Adipose tissue (tissue), 3 donors: ENCODE results near the gene PDE11A. TPM values are rescaled to one million over a fixed set of nuclear protein-coding genes. Genes with fewer than 3 reads are reported as not detected.

ENCODE experiments used
- H3K27ac ChIP-seq: one replicate; pipeline ENCODE4 v1.5.1; 2013; ENCODE audit warnings: low read depth, low read length
- WGBS, 3 donors: extraction: QIAGEN DNeasy Blood & Tissue Kit; methylation state at CpG; one replicate each; pipeline ENCODE4 v1.1.7; 2013; 5-methylcytosine and 5-hydroxymethylcytosine counted together
- polyA plus RNA-seq, 3 donors: library from polyadenylated mRNA; stranded (reverse); fragments of 200-250 nt; gene quantifications; one replicate each; pipeline ENCODE4 v1.2.3, GENCODE V29; 2013
- donor health status: healthy with polysubstance abuse.
- donor health status: Bipolar disorder and iron deficiency.
- donor health status: healthy.

The PDE11A gene
- polyA plus RNA-seq, 3 donors, result 0.11 to 0.72 (median 0.27) TPM

GRCh38 chr2:177728399-177728765, 344.2 kb downstream of the PDE11A start:
- WGBS, 3 donors, result 79 to 81% (median 80%) methylated on average over 4 of the region's 4 CpGs

GRCh38 chr2:177727577-177728398, 344.8 kb downstream of the PDE11A start:
- 76 to 82% (median 81%) methylated on average over 13 of the region's 13 CpGs for WGBS, 3 donors
- H3K27ac ChIP-seq, result no peak overlapping the region

More at GRCh38 chr2:177728399-177728765, 344.2 kb downstream of the PDE11A start:
- H3K27ac ChIP-seq, result no peak overlapping the region

- H3K27ac ChIP-seq, result no peak overlapping the region
- 58 to 75% (median 64%) methylated on average over 5 of the region's 5 CpGs for WGBS, 3 donors
Measured at GRCh38 chr2:177726931-177727348, 345.6 kb downstream of the PDE11A start.

GRCh38 chr2:177724398-177725287, 347.9 kb downstream of the PDE11A start:
- H3K27ac ChIP-seq, result no peak overlapping the region
- WGBS, 3 donors, result 39 to 47% (median 41%) methylated on average over 10 of the region's 10 CpGs

GRCh38 chr2:177723235-177723634, 349.3 kb downstream of the PDE11A start:
- WGBS, 3 donors, result 90 to 97% (median 93%) methylated on average over 3 of the region's 3 CpGs
- H3K27ac ChIP-seq, result no peak overlapping the region

- no peak overlapping the region for H3K27ac ChIP-seq
- WGBS, 3 donors, result 85 to 89% (median 86%) methylated on average over 11 of the region's 11 CpGs
Measured at GRCh38 chr2:177721818-177722567, 350.6 kb downstream of the PDE11A start.

GRCh38 chr2:177721087-177721486, 351.5 kb downstream of the PDE11A start:
- H3K27ac ChIP-seq, result no peak overlapping the region
- WGBS, 3 donors, result 91 to 95% (median 95%) methylated on average over 2 of the region's 2 CpGs

DNA sequence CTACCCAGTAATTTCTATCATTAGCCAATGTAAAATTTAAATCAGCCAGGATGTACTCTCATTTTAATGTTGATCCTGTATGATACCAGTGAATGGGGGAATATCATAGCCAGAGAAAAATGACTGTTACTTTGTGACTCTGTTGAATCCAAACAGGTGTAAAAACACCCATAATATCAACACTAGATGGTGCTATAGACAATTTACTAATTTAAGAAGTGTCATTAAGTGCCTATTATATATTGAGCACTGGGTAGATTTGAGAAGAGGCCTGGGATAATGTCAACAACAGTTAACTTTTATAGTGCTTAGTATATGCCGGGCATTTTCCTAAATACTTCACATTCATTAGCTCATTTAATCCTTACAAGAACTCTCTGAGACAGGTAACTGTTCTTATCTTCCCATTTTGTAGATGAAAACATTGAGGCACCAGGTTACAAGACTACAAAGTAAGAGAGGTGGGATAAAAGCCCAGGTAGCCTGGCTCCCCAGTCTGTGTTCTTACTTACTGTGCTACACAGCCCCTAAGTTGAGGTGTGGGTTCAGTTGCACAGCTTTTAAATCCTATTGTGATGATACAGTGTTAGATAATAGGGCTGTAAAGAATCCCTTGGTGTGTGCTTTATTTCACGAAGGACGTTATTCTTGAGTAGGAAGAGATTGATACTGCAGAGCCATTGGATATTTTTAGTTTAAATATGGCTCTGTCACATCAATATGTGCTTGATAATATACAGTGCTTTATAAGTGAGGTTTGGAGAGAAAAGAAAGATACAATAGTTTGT, 354.6 kb downstream of the PDE11A start:
- 81 to 83% (median 83%) methylated on average over 3 of the region's 3 CpGs for WGBS, 3 donors
- H3K27ac ChIP-seq, result no peak overlapping the region

- 96% methylated on average over 1 of the region's 1 CpG for WGBS, 3 donors
- no peak overlapping the region for H3K27ac ChIP-seq
Measured at GRCh38 chr2:177716484-177716883, 356.1 kb downstream of the PDE11A start.

- no peak overlapping the region for H3K27ac ChIP-seq
- WGBS, 3 donors, result 73 to 75% (median 75%) methylated on average over 2 of the region's 2 CpGs
Measured at GRCh38 chr2:177715771-177716170, 356.8 kb downstream of the PDE11A start.

DNA sequence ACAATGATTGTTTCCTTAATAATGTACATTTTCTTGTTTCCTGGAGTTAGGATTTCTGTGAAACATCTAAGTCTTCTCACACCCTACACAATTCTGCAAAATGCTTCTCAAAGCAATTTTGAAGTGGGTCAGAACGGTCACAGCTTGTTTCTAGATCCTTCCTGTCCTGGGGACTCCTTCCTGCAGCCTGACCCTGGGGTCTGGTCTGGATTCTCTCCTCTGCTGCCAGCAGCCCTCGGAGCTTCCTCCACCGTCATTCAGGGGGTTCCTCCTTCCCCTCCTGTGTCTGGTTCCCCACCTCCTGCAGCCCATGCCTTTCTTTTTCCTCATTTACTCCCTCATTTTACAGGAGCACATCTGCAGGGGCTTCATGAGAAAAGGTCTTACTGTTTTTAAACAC, 357.9 kb downstream of the PDE11A start:
- 24 to 89% (median 38%) methylated on average over 3 of the region's 3 CpGs for WGBS, 3 donors
- no peak overlapping the region for H3K27ac ChIP-seq

- 27 to 34% (median 29%) methylated on average over 1 of the region's 1 CpG for WGBS, 3 donors
Measured at GRCh38 chr2:177712462-177712861, 360.1 kb downstream of the PDE11A start.

GRCh38 chr2:177711483-177712265, 360.9 kb downstream of the PDE11A start:
- 65 to 80% (median 74%) methylated on average over 9 of the region's 9 CpGs for WGBS, 3 donors
- no peak overlapping the region for H3K27ac ChIP-seq

More at GRCh38 chr2:177712462-177712861, 360.1 kb downstream of the PDE11A start:
- H3K27ac ChIP-seq, result no peak overlapping the region

DNA sequence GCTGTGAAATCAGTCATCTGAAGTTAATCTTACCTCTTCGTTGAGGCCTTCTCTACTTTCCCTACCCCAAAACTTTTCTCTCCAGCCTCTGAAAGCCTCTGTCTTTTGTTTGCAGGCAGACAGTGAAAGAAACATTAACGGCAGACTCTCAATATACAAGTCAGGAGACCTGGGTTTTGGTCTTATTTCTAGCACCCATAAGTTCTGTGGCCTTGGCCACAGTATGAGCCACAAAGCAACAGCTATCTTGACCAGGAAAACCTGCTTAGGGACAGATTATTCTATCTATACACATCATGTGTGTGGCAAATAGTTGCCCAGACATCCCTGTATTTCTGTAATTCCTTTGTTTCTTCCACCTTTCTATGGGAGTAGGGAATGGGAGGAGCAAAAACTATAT, 361.7 kb downstream of the PDE11A start:
- WGBS, 3 donors, result 80 to 95% (median 88%) methylated on average over 2 of the region's 2 CpGs
- H3K27ac ChIP-seq, result no peak overlapping the region

- 84 to 94% (median 85%) methylated on average over 8 of the region's 8 CpGs for WGBS, 3 donors
- no peak overlapping the region for H3K27ac ChIP-seq
Measured at GRCh38 chr2:177709986-177710401, 362.6 kb downstream of the PDE11A start.

- 53 to 76% (median 56%) methylated on average over 9 of the region's 9 CpGs for WGBS, 3 donors
- H3K27ac ChIP-seq, result no peak overlapping the region
Measured at GRCh38 chr2:177708660-177709444, 363.7 kb downstream of the PDE11A start.
